ENCODE data around the gene MAGI2. TPM values are rescaled to one million over a fixed set of nuclear protein-coding genes. Genes with fewer than 3 reads are reported as not detected.

MAGI2 gene
- total and polyA plus RNA-seq, 2 donors from 2014 or later = 4.4 to 9.0 TPM

- H3K27me3 ChIP-seq (ENCODE audit: control insufficient read depth, insufficient read depth, low read length) = no peaks in the 10 kb centered on the region
- no peaks in the 10 kb centered on the region for H3K4me1 ChIP-seq (ENCODE audit: control insufficient read depth in 2 of 3, insufficient read depth in 2 of 3, low read depth in 1 of 3, low read length in 3 of 3)
- no peak for DNase-seq
- H3K9ac ChIP-seq (ENCODE audit: low read length in 3 of 3) = no peak overlapping the region
- peaks cover 0 to 9% (median 0%) of the 10 kb centered on the region in 3 donors for H3K9me3 ChIP-seq (ENCODE audit: control insufficient read depth in 2 of 3, insufficient read depth in 1 of 3, low read length in 3 of 3)
- TF ChIP-seq CTCF (IDR thresholded peaks at IDR 0.05; ENCODE audit: borderline replicate concordance, extremely low read depth, insufficient read depth) = no peak
- intact Hi-C loops (cut with DNase I) = no loop called here
- H3K27ac ChIP-seq (ENCODE audit: low read depth in 2 of 2, low read length in 2 of 2) = no peak overlapping the region
- H3K36me3 ChIP-seq (ENCODE audit: control insufficient read depth in 2 of 3, insufficient read depth in 3 of 3, low read length in 3 of 3) = no peaks in the 10 kb centered on the region
- no peak overlapping the region for H3K4me3 ChIP-seq (ENCODE audit: low read length in 3 of 3)
- FAIRE-seq = no peak
Measured at GRCh38 chr7:79091661-79092060, 361.8 kb downstream of the MAGI2 start.

- Histone ChIP-seq H3K4me1 (ENCODE audit: control insufficient read depth in 2 of 3, insufficient read depth in 2 of 3, low read depth in 1 of 3, low read length in 3 of 3) (no peaks in the 10 kb centered on the region), H3K9me3 (ENCODE audit: control insufficient read depth in 2 of 3, insufficient read depth in 1 of 3, low read length in 3 of 3) (peaks cover 0 to 4% (median 0%) of the 10 kb centered on the region in 3 donors), H3K36me3 (ENCODE audit: control insufficient read depth in 2 of 3, insufficient read depth in 3 of 3, low read length in 3 of 3) (no peaks in the 10 kb centered on the region), H3K27me3 (ENCODE audit: control insufficient read depth, insufficient read depth, low read length) (no peaks in the 10 kb centered on the region), H3K4me3 (ENCODE audit: low read length in 3 of 3) (no peak overlapping the region), H3K27ac (ENCODE audit: low read depth in 2 of 2, low read length in 2 of 2) (no peak overlapping the region), H3K9ac (ENCODE audit: low read length in 3 of 3) (no peak overlapping the region)
- FAIRE-seq (no peak), DNase-seq (no peak)
- TF ChIP-seq CTCF (IDR thresholded peaks at IDR 0.05; ENCODE audit: borderline replicate concordance, extremely low read depth, insufficient read depth) = no peak
- intact Hi-C loops (cut with DNase I) = no loop called here
Measured at GRCh38 chr7:79091011-79091410, 362.5 kb downstream of the MAGI2 start.

- Histone ChIP-seq H3K36me3 (ENCODE audit: control insufficient read depth in 2 of 3, insufficient read depth in 3 of 3, low read length in 3 of 3) (no peaks in the 10 kb centered on the region), H3K9ac (ENCODE audit: low read length in 3 of 3) (no peak overlapping the region), H3K27ac (ENCODE audit: low read depth in 2 of 2, low read length in 2 of 2) (no peak overlapping the region), H3K27me3 (ENCODE audit: control insufficient read depth, insufficient read depth, low read length) (no peaks in the 10 kb centered on the region), H3K4me3 (ENCODE audit: low read length in 3 of 3) (no peak overlapping the region), H3K4me1 (ENCODE audit: control insufficient read depth in 2 of 3, insufficient read depth in 2 of 3, low read depth in 1 of 3, low read length in 3 of 3) (no peaks in the 10 kb centered on the region), H3K9me3 (ENCODE audit: control insufficient read depth in 2 of 3, insufficient read depth in 1 of 3, low read length in 3 of 3) (peaks cover 0 to 4% (median 0%) of the 10 kb centered on the region in 3 donors)
- intact Hi-C loops (cut with DNase I) = no loop called here
- DNase-seq (no peak), FAIRE-seq (no peak)
- TF ChIP-seq CTCF (IDR thresholded peaks at IDR 0.05; ENCODE audit: borderline replicate concordance, extremely low read depth, insufficient read depth) = no peak
Measured at GRCh38 chr7:79090543-79090942, 362.9 kb downstream of the MAGI2 start.

- no peak overlapping the region for H3K27ac ChIP-seq (ENCODE audit: low read depth in 2 of 2, low read length in 2 of 2)
- no peak overlapping the region for H3K9ac ChIP-seq (ENCODE audit: low read length in 3 of 3)
- H3K4me1 ChIP-seq (ENCODE audit: control insufficient read depth in 2 of 3, insufficient read depth in 2 of 3, low read depth in 1 of 3, low read length in 3 of 3) = no peaks in the 10 kb centered on the region
- no peaks in the 10 kb centered on the region for H3K36me3 ChIP-seq (ENCODE audit: control insufficient read depth in 2 of 3, insufficient read depth in 3 of 3, low read length in 3 of 3)
- peaks cover 0 to 1% (median 0%) of the 10 kb centered on the region in 3 donors for H3K9me3 ChIP-seq (ENCODE audit: control insufficient read depth in 2 of 3, insufficient read depth in 1 of 3, low read length in 3 of 3)
- H3K4me3 ChIP-seq (ENCODE audit: low read length in 3 of 3) = no peak overlapping the region
- H3K27me3 ChIP-seq (ENCODE audit: control insufficient read depth, insufficient read depth, low read length) = no peaks in the 10 kb centered on the region
- TF ChIP-seq CTCF (IDR thresholded peaks at IDR 0.05; ENCODE audit: borderline replicate concordance, extremely low read depth, insufficient read depth) = no peak
- DNase-seq (no peak), FAIRE-seq (no peak)
- intact Hi-C loops (cut with DNase I) = no loop called here
Measured at GRCh38 chr7:79084423-79084822, 369.0 kb downstream of the MAGI2 start.
